ENCODE measurements around the gene SDHAF4.
"Not testable (repeated sequence)": the region's sequence is repeated elsewhere in the genome, so short reads cannot be mapped to it uniquely, and the experiment has no call there.

The SDHAF4 gene

GRCh38 chr6:70593118-70593486, 26.4 kb downstream of the SDHAF4 start:
- DNase-seq = no peak

- DNase-seq = no peak
Measured at GRCh38 chr6:70599187-70599586, 32.5 kb downstream of the SDHAF4 start.

GRCh38 chr6:70601014-70601413, 34.3 kb downstream of the SDHAF4 start:
- no peak for DNase-seq

- DNase-seq = no peak
Measured at GRCh38 chr6:70604254-70604653, 37.5 kb downstream of the SDHAF4 start.

GRCh38 chr6:70607371-70607770, 40.6 kb downstream of the SDHAF4 start:
- DNase-seq = not testable (repeated sequence)

- not testable (repeated sequence) for DNase-seq
Measured at GRCh38 chr6:70609181-70609580, 42.5 kb downstream of the SDHAF4 start.

- no peak for DNase-seq
Measured at GRCh38 chr6:70616728-70617260, 50.1 kb downstream of the SDHAF4 start.

GRCh38 chr6:70620746-70621145, 54.0 kb downstream of the SDHAF4 start:
- DNase-seq = no peak

- no peak for DNase-seq
Measured at GRCh38 chr6:70622461-70622860, 55.7 kb downstream of the SDHAF4 start.

GRCh38 chr6:70625436-70625835, 58.7 kb downstream of the SDHAF4 start:
- no peak for DNase-seq

- no peak for DNase-seq
Measured at GRCh38 chr6:70627500-70628254, 60.9 kb downstream of the SDHAF4 start.

GRCh38 chr6:70629929-70630328, 63.2 kb downstream of the SDHAF4 start:
- DNase-seq = no peak

- no peak for DNase-seq
Measured at GRCh38 chr6:70633870-70634269, 67.1 kb downstream of the SDHAF4 start.

- no peak for DNase-seq
Measured at GRCh38 chr6:70636596-70636995, 69.9 kb downstream of the SDHAF4 start.

- DNase-seq = no peak
Measured at GRCh38 chr6:70638468-70638867, 71.7 kb downstream of the SDHAF4 start.

Measured in MV-4-11 (cell line).